Upper lobe of left lung (tissue), 6 donors: ENCODE data around the gene VEPH1. TPM values are rescaled to one million over a fixed set of nuclear protein-coding genes. Genes with fewer than 3 reads are reported as not detected.

Experiments used
- ATAC-seq, 2 donors: fragments of 200-7000 bp; cut with Tn5 transposase; one replicate each; pipeline ENCODE4 v1.9.1; 2022; ENCODE audit warnings: mild to moderate bottlenecking in 2 of 2, moderate library complexity in 2 of 2; ENCODE audit not compliant: low FRiP score in 2 of 2
- DNase-seq, 2 donors: peaks; one replicate each; pipeline ENCODE4 v3.0.0-alpha.2; 2019 to 2020
- H3K27ac ChIP-seq, 4 donors: fragments of 200-600 bp; sonication (generic); one replicate each; pipeline ENCODE4 v1.5.1; 2016 to 2019
- H3K27me3 ChIP-seq, 4 donors: fragments of 200-600 bp; sonication (generic); one replicate each; pipeline ENCODE4 v1.5.1; 2017 to 2019
- H3K36me3 ChIP-seq, 4 donors: fragments of 200-600 bp; sonication (generic); one replicate each; pipeline ENCODE4 v1.5.1; 2016 to 2019
- H3K4me1 ChIP-seq, 4 donors: fragments of 200-600 bp; sonication (generic); one replicate each; pipeline ENCODE4 v1.5.1; 2018 to 2019
- H3K4me3 ChIP-seq, 4 donors: fragments of 200-600 bp; sonication (generic); one replicate each; pipeline ENCODE4 v1.5.1; 2017 to 2019; ENCODE audit warnings: mild to moderate bottlenecking in 2 of 4, moderate library complexity in 1 of 4
- H3K9me3 ChIP-seq, 4 donors: fragments of 200-600 bp; sonication (generic); one replicate each; pipeline ENCODE4 v1.5.1; 2018 to 2019
- CTCF ChIP-seq, 6 experiments: fragments of 450-650 bp in 4 of 6; fragments of 200-600 bp in 2 of 6; sonication (generic) in 2 of 6; IDR thresholded peaks; one replicate each; pipeline ENCODE4 v1.5.1; 2016 to 2019; ENCODE audit warnings: antibody characterized with exemption in 6 of 6
- EP300 ChIP-seq, 4 donors: sonication (generic); formaldehyde crosslinking; IDR thresholded peaks; one replicate each; pipeline ENCODE4 v1.5.1; 2017; ENCODE audit warnings: antibody characterized with exemption in 4 of 4, control low read depth in 2 of 4
- POLR2A ChIP-seq, 4 donors: fragments of 450-650 bp; IDR thresholded peaks; one replicate each; pipeline ENCODE4 v1.5.1; 2016 to 2017; ENCODE audit warnings: antibody characterized with exemption in 4 of 4, mild to moderate bottlenecking in 2 of 4
- POLR2AphosphoS5 ChIP-seq, 2 donors: sonication (generic); formaldehyde crosslinking; IDR thresholded peaks; one replicate each; pipeline ENCODE4 v1.5.1; 2017; ENCODE audit warnings: antibody characterized with exemption in 2 of 2
- WGBS, 2 donors: methylation state at CpG; one replicate each; pipeline ENCODE4 v1.1.5; 2017 to 2018; 5-methylcytosine and 5-hydroxymethylcytosine counted together
- total RNA-seq, 6 donors: library from RNA; depleted of rRNA in 4 of 6; stranded (reverse); fragments of >200 nt in 4 of 6; gene quantifications; one replicate each; pipeline versions ENCODE4 v1.1.0 to v1.2.1, GENCODE V29; 2016 to 2021
- donor health status: DM: no; HTN: no; CAD: no; lungs with moderate emphysema.
- donor health status: DM: no; HTN: yes; CAD: no; lungs with severe emphysema.

VEPH1 gene
- total RNA-seq, 6 donors from 2014 or later = 78.6 to 229 (median 178) TPM

GRCh38 chr3:157335233-157336076 is 167.8 kb downstream of the VEPH1 start:
- H3K9me3 ChIP-seq = no peaks in the 10 kb centered on the region
- ATAC-seq (no peak), DNase-seq (no peak)
- 75 to 81% methylated on average over 7 of the region's 7 CpGs for WGBS, 2 donors
- no peaks in the 10 kb centered on the region for H3K36me3 ChIP-seq
- no peak overlapping the region for H3K27ac ChIP-seq
- H3K4me3 ChIP-seq = no peak overlapping the region
- no peaks in the 10 kb centered on the region for H3K27me3 ChIP-seq
- no peak for TF ChIP-seq CTCF (IDR thresholded peaks at IDR 0.05)
- no peak for TF ChIP-seq POLR2A (IDR thresholded peaks at IDR 0.05)
- TF ChIP-seq EP300 (IDR thresholded peaks at IDR 0.05) = no peak
- no peak for TF ChIP-seq POLR2AphosphoS5 (IDR thresholded peaks at IDR 0.05)
- no peaks in the 10 kb centered on the region for H3K4me1 ChIP-seq

GRCh38 chr3:157333551-157333991 is 169.6 kb downstream of the VEPH1 start:
- DNase-seq = no peak
- Histone ChIP-seq H3K27me3 (no peaks in the 10 kb centered on the region), H3K4me3 (no peak overlapping the region), H3K27ac (no peak overlapping the region), H3K9me3 (no peaks in the 10 kb centered on the region), H3K36me3 (no peaks in the 10 kb centered on the region), H3K4me1 (no peaks in the 10 kb centered on the region)
- no peak for ATAC-seq
- WGBS, 2 donors = 55 to 72% methylated on average over 2 of the region's 2 CpGs
- TF ChIP-seq POLR2AphosphoS5 (IDR thresholded peaks at IDR 0.05) = no peak
- no peak for TF ChIP-seq CTCF (IDR thresholded peaks at IDR 0.05)
- no peak for TF ChIP-seq POLR2A (IDR thresholded peaks at IDR 0.05)
- TF ChIP-seq EP300 (IDR thresholded peaks at IDR 0.05) = no peak

- no peaks in the 10 kb centered on the region for H3K9me3 ChIP-seq
- DNase-seq (no peak), ATAC-seq (no peak)
- no peaks in the 10 kb centered on the region for H3K4me1 ChIP-seq
- WGBS, 2 donors = 94 to 100% methylated on average over 1 of the region's 1 CpG
- no peaks in the 10 kb centered on the region for H3K36me3 ChIP-seq
- no peaks in the 10 kb centered on the region for H3K27me3 ChIP-seq
- no peak overlapping the region for H3K4me3 ChIP-seq
- TF ChIP-seq POLR2A (IDR thresholded peaks at IDR 0.05) (no peak), EP300 (IDR thresholded peaks at IDR 0.05) (no peak), CTCF (IDR thresholded peaks at IDR 0.05) (no peak), POLR2AphosphoS5 (IDR thresholded peaks at IDR 0.05) (no peak)
- H3K27ac ChIP-seq = no peak overlapping the region
Measured at GRCh38 chr3:157330206-157330605, 173.0 kb downstream of the VEPH1 start.

- Histone ChIP-seq H3K27ac (no peak overlapping the region), H3K9me3 (no peaks in the 10 kb centered on the region), H3K4me3 (no peak overlapping the region), H3K36me3 (no peaks in the 10 kb centered on the region), H3K4me1 (no peaks in the 10 kb centered on the region), H3K27me3 (no peaks in the 10 kb centered on the region)
- ATAC-seq = no peak
- DNase-seq = no peak
- 74 to 85% methylated on average over 2 of the region's 2 CpGs for WGBS, 2 donors
- no peak for TF ChIP-seq POLR2AphosphoS5 (IDR thresholded peaks at IDR 0.05)
- no peak for TF ChIP-seq POLR2A (IDR thresholded peaks at IDR 0.05)
- no peak for TF ChIP-seq EP300 (IDR thresholded peaks at IDR 0.05)
- TF ChIP-seq CTCF (IDR thresholded peaks at IDR 0.05) = no peak
Measured at GRCh38 chr3:157329551-157329950, 173.7 kb downstream of the VEPH1 start.

- WGBS, 2 donors = 87 to 91% methylated on average over 3 of the region's 3 CpGs
- no peak for ATAC-seq
Measured at GRCh38 chr3:157327837-157328236, 175.4 kb downstream of the VEPH1 start.

More at GRCh38 chr3:157327837-157328236, 175.4 kb downstream of the VEPH1 start:
- no peaks in the 10 kb centered on the region for H3K9me3 ChIP-seq
- H3K27me3 ChIP-seq = no peaks in the 10 kb centered on the region
- H3K27ac ChIP-seq = no peak overlapping the region
- no peak for DNase-seq
- no peaks in the 10 kb centered on the region for H3K36me3 ChIP-seq
- H3K4me3 ChIP-seq = no peak overlapping the region
- no peaks in the 10 kb centered on the region for H3K4me1 ChIP-seq
- TF ChIP-seq POLR2AphosphoS5 (IDR thresholded peaks at IDR 0.05) = no peak
- TF ChIP-seq EP300 (IDR thresholded peaks at IDR 0.05) = no peak
- TF ChIP-seq POLR2A (IDR thresholded peaks at IDR 0.05) = no peak
- TF ChIP-seq CTCF (IDR thresholded peaks at IDR 0.05) = no peak
